Esophagus muscularis mucosa (tissue), 3 donors: ENCODE data around the gene ZFAND5.

Source experiments
- POLR2A ChIP-seq: fragments of 450-650 bp; IDR thresholded peaks from one replicate; pipeline ENCODE4 v1.6.1; 2017; ENCODE audit warnings: antibody characterized with exemption, moderate library complexity, mild to moderate bottlenecking, low read depth
- POLR2AphosphoS5 ChIP-seq, 2 donors: sonication (generic); formaldehyde crosslinking; IDR thresholded peaks; one replicate each; pipeline ENCODE4 v1.6.1; 2017; ENCODE audit warnings: antibody characterized with exemption in 2 of 2
- TF ChIP-seq, protein P1 (sequence below), 3 experiments: fragments of 200-600 bp in 2 of 3; fragments of 450-650 bp in 1 of 3; sonication (generic) in 2 of 3; IDR thresholded peaks; one replicate each; pipeline ENCODE4 v1.5.1; 2017 to 2019; ENCODE audit warnings: antibody characterized with exemption in 3 of 3, mild to moderate bottlenecking in 2 of 3, moderate library complexity in 1 of 3

DNA sequence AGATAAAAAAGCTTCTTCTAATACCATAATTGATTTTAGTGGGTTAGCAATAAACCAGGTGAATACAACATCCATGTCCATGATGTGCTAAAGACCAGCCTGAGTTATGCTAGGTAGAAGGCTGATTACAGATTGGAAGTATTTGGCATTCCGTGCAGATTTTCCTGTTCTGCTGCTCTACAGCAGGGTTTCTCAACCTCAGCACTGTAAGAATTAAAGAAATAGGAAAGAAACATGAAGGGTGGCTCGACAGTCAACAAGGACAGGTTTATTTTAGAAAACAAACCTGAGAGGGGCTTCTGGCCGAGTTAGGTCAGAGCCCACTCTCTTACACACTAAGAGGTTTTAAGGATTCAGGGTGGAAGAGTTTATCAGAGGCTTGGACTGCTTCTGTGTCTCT is 42.3 kb downstream of the ZFAND5 start:
- TF ChIP-seq, protein P1, sequence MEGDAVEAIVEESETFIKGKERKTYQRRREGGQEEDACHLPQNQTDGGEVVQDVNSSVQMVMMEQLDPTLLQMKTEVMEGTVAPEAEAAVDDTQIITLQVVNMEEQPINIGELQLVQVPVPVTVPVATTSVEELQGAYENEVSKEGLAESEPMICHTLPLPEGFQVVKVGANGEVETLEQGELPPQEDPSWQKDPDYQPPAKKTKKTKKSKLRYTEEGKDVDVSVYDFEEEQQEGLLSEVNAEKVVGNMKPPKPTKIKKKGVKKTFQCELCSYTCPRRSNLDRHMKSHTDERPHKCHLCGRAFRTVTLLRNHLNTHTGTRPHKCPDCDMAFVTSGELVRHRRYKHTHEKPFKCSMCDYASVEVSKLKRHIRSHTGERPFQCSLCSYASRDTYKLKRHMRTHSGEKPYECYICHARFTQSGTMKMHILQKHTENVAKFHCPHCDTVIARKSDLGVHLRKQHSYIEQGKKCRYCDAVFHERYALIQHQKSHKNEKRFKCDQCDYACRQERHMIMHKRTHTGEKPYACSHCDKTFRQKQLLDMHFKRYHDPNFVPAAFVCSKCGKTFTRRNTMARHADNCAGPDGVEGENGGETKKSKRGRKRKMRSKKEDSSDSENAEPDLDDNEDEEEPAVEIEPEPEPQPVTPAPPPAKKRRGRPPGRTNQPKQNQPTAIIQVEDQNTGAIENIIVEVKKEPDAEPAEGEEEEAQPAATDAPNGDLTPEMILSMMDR (IDR thresholded peaks at IDR 0.05): no peak
- TF ChIP-seq POLR2AphosphoS5 (IDR thresholded peaks at IDR 0.05) (no peak), POLR2A (no peak)
